ENCODE data around the gene GNG2. TPM values are rescaled to one million over a fixed set of nuclear protein-coding genes. Genes with fewer than 3 reads are reported as not detected.

GNG2 gene
- total and polyA plus RNA-seq, 2 experiments from 2014 or later = 3.3 to 4.5 TPM

GRCh38 chr14:52015411-52016030 is 155.1 kb downstream of the GNG2 start:
- Histone ChIP-seq H3K27ac (peak overlapping the region; percentile 94), H3K27me3 (no peaks in the 10 kb centered on the region), H3K4me1 (ENCODE audit: low read depth) (peaks cover 88% of the 10 kb centered on the region), H3K4me3 (no peak overlapping the region), H3K9me3 (ENCODE audit: low read depth) (no peaks in the 10 kb centered on the region), H3K36me3 (peaks cover 55% of the 10 kb centered on the region)
- peak; percentile 53 to 61 for DNase-seq (ENCODE audit: low read depth in 1 of 2, low spot score in 1 of 2)
- peak; percentile 57 for TF ChIP-seq CTCF (IDR thresholded peaks at IDR 0.05; ENCODE audit: low read depth, low read length)

- peaks cover 39% of the 10 kb centered on the region for H3K36me3 ChIP-seq
- H3K27me3 ChIP-seq = no peaks in the 10 kb centered on the region
- peak in 1 of 2 donors; percentile 37 for DNase-seq (ENCODE audit: low read depth in 1 of 2, low spot score in 1 of 2)
- no peak for TF ChIP-seq CTCF (IDR thresholded peaks at IDR 0.05; ENCODE audit: low read depth, low read length)
- no peak overlapping the region for H3K4me3 ChIP-seq
- H3K27ac ChIP-seq = peak overlapping the region; percentile 94
- H3K4me1 ChIP-seq (ENCODE audit: low read depth) = peaks cover 81% of the 10 kb centered on the region
- H3K9me3 ChIP-seq (ENCODE audit: low read depth) = no peaks in the 10 kb centered on the region
Observed at GRCh38 chr14:52018252-52018651, 157.8 kb downstream of the GNG2 start.

- peaks cover 36% of the 10 kb centered on the region for H3K36me3 ChIP-seq
- H3K4me1 ChIP-seq (ENCODE audit: low read depth) = peaks cover 73% of the 10 kb centered on the region
- no peaks in the 10 kb centered on the region for H3K27me3 ChIP-seq
- H3K27ac ChIP-seq = peak overlapping the region; percentile 94
- no peak for DNase-seq (ENCODE audit: low read depth in 1 of 2, low spot score in 1 of 2)
- no peak for TF ChIP-seq CTCF (IDR thresholded peaks at IDR 0.05; ENCODE audit: low read depth, low read length)
- H3K9me3 ChIP-seq (ENCODE audit: low read depth) = no peaks in the 10 kb centered on the region
- H3K4me3 ChIP-seq = no peak overlapping the region
Observed at GRCh38 chr14:52018970-52019369, 158.6 kb downstream of the GNG2 start.

Other genes starting within 250 kb of the GNG2 start
- 18.2 and 24.7 TPM in 2 replicates for gene FRMD6, start 208.7 kb upstream of the GNG2 start, total RNA-seq
- 8.4 and 11.2 TPM in 2 replicates for gene FRMD6, start 208.7 kb upstream of the GNG2 start, polyA plus RNA-seq
- 60.6 and 129 TPM in 2 replicates for gene RTRAF, start 128.9 kb downstream of the GNG2 start, total RNA-seq
- 309 and 332 TPM in 2 replicates for gene RTRAF, start 128.9 kb downstream of the GNG2 start, polyA plus RNA-seq
- 275 and 538 TPM in 2 replicates for gene NID2, start 208.4 kb downstream of the GNG2 start, total RNA-seq
- gene NID2, start 208.4 kb downstream of the GNG2 start, polyA plus RNA-seq = 179 and 341 TPM in 2 replicates